ENCODE data around the gene GOLT1A.
A peak's percentile ranks its signal among the peaks of the same experiment; 100 is the strongest.

The GOLT1A gene

DNA sequence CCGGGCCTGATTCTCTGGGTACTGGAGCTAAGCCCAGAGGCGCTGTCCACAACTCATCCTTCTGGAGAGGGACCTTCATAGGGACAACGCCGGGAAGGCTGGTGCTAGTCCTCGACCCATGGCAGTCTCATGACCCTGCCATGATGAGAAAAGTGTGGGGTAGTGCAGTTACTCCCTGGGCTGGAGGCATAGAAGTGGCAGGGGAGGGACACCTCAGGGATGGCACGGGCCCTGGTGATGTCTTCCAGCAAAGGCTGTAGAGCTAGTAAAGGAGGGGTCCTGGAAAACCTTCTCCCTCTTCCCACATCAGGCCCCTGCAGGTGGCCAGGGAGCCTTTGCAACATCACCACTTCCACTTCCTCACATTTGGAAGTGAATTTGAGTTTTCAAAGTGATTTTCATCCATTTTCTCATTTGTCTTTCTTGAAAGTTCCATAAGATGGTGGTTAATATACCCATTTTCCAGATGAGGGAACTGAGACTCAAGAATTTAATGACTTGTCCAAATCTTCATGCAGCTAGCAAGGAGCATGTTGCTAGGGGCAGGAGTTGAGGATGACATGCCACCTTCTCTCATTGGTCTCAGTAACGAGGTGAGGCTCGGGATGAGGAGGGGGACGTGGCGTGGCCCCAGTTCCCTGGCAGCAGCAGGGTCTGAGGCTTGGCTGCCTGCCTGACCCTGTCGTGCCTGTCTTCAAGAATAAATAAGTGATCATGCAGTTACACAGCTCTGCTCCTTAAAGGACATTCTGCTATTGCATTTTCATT, 3.3 kb upstream of the GOLT1A start:
- DNase-seq, result no peak

DNA sequence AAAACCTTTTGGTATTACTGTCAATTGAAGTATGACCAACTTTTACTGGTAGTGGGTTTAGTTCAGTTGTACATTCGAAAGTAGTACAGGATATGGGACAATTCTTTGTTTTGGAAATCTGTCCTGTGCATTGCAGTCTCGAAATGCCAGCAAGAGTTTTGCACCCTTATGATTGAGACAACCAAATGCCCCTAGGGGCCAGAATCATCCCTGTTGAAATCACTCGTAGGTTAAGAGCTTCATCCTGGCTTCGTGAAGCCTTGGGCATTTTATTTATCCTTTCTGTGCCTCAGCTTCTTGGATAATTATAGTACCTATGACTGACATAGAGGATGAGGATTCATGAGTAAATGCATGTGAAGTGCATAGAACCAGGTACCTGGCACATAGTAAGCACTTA, 2.4 kb upstream of the GOLT1A start:
- no peak for DNase-seq

DNA sequence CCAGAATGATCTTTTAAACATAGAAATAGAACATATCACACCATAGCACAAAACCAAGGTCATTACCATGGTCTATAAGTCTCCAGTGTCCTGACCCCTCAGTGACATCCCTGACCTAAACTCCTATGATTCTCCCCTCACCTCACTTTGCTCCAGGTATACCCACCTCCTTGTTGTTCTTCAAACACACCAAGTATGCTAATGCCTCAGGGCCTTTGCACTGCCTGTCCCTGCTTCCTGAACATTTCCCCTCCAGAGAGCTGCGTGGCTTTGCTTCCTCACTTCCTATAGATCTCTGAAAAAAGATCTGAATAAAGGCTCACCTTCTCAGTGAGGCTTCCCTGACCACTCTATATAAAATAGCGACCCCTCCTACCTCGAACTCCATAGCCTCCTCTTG, 1.1 kb downstream of the GOLT1A start:
- no peak for DNase-seq

DNA sequence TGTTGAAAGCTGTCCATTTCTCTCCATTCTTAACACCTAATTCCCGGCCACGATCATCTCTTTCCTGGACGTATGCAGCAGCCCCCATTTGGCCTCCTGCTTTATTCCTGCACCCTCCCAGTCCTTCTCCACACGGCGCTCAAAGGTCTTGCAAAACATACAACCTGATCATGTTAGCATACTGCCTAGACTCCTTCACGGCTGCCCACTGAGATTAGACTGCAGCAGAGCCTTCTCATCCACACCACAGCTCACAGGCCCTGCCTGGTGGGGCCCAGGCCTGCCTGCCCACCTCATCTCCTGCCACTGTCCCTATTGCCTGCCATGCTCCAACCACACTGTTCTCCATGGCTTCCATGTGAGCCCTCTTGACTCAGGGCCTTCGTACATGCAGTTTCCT, 2.7 kb downstream of the GOLT1A start:
- no peak for DNase-seq

DNA sequence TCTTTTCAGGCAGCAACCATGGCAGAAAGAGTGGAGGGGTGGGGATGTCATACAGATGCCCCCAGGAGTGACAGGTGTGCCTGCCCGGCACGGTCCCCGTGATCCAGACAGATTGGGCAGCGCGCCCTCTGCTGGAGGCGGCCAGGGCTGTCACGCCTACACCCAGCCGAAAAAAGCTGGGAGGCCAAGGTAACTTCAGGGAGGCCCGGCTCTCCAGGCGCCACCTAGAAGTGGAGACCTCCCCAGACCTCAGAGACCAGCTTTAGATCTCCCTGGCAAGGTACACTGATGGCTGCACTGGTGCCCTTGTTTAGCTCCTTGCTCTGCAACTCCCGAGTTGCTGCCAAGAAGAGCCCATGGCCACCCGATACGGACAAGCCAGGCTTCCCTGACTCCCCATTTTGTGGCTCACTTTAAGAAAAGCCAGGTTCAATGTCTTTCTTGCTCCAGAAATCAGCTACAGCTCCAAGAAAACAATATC, 6.6 kb downstream of the GOLT1A start:
- peak; percentile 63 for DNase-seq

DNA sequence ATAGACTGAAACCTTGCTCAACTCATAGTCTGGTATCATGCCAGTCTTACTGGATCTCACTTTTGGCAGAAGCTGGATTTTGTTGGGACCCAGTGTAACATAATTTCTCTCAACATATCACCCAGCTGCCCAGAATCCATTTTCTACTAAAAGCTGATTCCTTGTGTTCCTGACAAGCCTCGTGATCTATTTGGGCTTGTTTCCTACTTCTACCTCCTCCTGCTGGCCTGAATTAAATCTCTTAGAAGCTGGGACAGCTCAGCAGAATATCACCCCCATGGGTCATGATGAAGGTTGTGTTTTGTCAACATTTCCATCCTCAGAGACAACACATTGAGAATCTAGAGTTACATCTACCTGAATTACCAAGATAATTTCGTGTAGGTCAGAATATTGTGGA, 7.7 kb downstream of the GOLT1A start:
- DNase-seq, result no peak

DNA sequence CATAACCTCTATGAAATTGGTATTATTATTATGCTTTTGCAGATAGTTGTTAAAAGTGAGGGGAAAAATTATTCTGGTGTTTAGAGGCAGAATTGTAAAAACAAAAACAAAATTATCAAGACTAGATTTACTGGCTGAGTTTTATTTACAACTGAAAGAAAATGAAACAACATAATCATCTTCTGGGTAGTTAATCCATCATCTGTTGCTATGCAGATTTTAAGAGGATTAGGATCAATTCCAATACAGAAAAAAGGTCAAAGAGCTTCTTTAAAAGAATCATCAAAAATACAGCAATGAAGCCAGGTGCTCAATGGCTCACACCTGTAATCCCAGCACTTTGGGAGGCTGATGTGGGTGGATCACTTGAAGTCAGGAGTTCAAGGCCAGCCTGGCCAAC, 8.3 kb downstream of the GOLT1A start:
- DNase-seq, result no peak

DNA sequence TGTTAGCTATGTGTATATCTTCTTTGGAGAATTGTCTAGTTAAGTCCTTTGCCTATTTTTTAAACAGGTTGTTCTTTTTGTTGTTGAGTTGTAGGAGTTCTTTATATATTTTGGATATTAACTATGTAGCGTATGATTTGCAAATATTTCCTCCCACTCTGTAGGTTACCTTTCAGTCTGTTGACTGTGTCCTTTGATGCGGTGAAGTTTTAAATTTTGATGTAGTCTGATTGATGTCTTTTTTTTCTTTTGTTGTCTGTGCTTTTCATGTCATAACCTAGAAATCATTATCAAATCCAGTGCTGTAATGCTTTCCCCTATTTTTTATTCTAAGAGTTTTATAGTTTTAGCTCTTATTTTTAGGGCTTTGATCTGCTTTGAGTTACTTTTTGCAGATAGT, 8.8 kb downstream of the GOLT1A start:
- no peak for DNase-seq

DNA sequence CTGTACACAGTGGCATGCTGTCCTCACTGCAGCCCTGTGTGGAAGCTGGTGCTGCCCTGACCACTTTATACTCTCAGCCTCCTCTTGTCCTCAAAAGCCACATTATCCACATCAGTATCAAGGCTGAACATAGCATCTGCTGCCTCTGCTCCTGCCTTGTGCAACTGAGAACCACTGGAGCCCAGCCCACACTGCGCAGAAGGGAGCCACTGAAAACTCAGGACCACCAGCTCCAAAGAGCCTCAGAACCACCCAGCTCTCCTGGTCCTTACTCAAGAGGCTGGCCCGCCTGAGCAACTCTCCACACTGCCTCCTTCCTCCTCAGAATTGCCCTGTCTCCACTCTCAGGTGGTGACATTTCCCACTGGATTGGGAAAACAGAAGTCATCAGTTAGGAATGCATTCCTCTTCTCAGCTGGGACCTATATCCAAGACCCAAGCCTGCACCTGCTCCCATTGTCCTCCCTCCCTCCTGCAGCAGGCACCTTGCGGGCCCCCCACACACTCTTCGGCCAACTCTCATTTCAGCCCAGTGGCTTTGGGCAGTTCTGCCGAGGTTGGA, 10.5 kb downstream of the GOLT1A start:
- no peak for DNase-seq

DNA sequence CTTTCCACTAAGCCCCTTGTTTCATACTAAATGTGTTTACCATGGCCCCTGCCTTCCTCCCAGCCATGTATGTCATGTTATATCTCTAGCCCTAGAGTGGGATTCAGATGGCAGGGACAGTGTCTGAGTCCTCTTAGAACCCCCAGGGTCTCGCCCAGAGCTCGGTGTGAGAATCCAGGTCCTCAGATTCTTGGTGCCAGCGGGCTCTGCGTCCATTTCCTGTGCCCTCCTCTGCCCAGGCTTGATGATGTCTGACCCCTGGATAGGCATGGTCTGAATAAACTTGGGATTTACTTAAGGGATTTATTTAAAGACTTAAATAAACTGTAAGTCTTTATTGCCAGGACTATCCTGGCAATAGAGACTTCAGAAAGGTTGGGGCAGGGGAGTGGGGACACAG, 11.3 kb downstream of the GOLT1A start:
- no peak for DNase-seq

DNA sequence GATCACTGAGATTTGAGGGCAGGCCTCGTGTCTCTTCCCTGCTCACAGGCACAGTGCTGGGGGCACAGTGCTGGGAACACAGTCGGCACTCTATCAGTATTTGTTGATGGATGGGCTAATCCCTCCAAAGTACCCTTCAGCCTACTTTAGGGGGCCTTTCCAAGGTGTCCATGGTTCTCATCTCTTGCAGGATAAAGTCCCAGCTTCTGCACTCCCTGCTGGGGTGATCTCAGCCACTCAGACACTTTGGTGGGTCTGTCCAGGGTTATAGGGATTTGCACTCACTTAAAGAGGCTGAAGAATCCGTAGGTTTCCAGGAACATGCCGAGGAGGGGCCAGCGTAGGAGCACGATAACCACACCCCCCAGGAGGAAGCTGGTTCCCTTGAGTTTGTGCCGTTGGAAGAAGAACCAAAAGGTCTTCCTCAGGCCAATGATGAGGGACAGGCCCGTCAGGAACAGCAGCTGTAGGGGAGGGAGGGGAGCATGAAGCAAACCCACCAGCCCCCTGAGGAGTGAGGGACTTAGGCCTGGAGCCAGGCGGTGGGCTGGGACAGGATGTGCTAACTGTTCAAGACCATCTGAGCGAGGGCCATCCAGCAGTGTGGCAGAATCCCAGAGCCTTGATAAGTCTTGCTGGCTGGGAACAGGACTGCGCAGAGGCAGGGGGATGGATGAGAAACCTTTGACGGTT, 12.3 kb downstream of the GOLT1A start:
- DNase-seq, result no peak

DNA sequence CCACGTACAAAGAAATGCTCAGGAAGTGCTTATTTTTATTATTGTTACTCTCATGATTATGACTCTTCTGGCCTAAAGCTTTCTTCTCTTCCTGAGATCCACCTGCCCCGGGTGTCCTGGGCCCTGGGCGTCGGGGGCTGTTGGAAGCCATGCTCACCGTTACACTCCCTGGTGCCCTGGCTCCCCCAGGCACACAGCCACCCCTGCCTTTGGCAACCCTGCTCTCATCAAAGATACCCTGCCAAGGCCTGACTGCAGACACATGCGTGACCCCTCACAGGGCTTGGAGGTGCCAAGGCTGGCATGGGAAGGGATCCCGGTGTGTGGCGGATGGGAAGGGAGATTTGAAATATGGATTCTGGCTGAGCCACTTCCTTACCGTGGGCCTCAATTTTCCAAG, 14.2 kb downstream of the GOLT1A start:
- no peak for DNase-seq

DNA sequence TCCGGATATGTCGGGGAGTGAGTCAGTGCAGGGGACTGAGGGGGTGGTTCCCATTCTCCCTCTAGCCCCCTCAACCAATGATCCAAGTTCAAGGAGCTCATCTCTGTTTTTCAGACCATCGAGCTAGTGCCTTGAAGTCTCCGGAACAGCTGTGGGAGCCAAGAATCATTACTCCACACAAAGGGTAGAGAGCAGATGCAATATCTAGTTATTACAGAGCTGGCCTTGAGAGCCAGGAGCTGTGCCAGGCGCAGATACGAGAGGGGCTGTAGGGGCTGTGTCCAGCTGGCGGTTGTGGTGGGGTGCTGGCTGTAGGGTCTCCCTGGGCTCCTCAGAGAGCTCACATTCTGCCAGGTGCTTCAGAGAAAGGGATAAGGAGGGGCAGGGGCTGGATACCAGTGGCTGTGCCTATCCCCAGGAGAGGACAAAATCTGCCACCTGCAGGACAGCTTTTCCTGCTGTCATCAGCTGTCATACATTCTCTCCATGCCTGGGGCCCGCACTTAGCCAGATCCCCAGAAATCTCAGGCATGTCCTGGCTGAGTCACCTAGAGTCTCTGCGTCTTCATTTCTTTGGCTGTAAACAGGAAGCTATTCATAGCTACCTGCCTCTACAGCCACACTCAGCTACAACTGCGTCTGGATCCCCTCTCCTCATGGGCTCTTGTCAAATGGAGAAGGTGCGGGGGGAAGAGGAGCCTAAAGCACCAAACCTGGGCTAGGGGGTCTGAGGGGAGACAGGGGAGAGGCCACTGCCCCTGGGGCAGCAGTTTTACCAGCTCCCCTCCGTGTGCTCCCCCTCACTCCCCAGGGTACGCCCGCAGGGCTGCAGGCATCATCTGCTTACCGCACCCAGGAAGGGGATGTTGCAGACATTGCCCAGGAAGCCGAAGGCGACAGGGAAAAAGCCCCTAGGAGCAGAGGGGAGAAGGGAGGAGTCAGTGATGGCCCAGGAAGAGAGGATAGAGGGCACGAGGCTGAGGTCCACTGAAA, 15.1 kb downstream of the GOLT1A start:
- no peak for DNase-seq

DNA sequence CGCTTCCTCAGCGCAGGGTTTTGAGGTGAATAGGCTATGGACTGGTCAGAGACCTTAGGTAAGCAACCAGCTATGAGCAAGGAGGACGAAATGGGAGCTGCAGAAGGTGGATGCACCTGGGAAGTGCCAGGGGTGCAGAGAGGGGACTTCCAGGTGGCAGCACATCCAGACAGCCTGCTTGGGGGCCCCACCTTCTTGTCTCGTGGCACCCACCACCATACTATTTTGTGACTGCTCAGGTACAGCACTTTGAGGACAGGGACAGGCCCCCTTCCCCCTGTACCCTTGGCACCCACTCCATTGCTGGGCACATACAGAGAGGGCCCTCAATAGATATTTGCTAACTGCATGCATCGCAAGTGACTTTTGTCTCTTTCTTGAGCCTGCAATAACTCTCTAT, 16.7 kb downstream of the GOLT1A start:
- DNase-seq, result no peak

DNA sequence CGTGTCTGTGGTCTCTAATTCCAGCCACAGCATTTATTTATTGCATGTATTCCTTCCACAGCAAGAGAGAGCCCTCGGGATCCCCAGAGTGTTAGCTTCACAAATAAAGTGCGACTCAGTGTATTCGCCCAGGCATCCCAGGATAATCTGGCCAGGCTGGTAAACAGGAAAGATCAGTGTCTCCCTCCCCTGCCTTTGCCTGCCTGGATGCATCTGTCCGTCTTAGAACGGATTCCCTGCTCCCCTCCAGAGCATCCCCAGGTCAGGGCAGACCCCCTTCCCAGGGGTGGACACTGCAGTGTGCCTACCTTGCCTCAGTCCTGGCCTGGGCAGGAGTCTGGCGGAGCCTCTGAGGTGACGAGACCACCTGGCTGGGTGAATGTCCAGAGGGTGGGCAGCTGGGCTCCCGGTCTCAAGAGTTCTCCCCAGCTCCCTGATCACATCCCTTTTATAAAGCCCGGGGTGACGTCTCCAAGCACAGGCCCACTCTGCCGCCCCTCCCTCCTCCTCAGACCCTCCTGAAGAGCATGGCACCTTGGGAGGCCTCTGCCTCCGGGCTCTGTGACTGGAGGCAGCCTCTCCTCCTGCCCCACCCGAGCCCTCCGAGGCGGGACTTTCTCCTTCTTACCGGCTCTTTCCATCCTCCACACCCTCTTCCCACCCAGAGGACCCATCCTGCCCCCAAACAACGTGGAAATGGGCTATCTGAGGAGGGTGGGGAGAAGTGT, 17.6 kb downstream of the GOLT1A start, which contains the start of gene KISS1:
TSS of gene KISS1 (minus strand) at position 424 of the 728 bp plus-strand sequence. CDS start 3,615 bp downstream, outside the sequence.
- no peak for DNase-seq

DNA sequence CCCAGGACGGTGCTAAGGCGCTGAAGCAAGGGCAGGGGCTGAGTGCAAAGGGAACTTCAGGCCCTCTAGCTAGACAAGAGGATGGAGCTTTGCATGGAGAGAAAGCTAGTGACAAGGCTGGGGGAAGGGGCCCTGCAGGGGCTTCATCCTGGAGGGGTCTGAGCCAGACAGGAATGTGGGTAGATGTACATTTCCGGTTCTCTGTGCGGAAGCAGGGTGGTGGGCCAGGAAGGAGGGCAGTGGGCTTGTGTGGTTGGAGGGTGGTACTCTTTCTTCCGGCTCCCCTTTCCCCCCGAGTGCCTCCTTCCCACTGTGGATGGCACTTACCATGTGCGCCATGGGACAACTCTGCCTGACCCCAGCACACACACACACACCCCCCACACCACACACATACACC, 19.0 kb downstream of the GOLT1A start:
- DNase-seq, result no peak

DNA sequence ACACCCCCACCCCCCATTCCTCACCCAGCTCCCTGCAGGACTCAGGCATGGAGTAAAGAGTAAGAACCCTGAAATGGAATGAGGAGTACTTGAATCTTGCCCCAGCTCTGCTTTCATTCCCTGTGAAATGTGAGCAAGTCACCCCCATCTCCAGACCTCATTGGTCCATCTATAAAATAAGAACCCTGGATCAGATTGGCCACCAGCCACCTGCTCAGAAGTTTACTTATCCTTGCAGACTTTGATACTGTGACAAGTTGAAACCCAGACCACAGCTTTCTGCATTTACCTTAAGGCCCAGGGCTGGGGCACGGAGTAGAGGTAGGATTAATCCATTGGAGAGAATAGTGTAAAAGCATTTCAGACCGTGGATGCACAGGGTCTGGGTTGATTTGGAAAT, 19.7 kb downstream of the GOLT1A start:
- DNase-seq, result no peak

DNA sequence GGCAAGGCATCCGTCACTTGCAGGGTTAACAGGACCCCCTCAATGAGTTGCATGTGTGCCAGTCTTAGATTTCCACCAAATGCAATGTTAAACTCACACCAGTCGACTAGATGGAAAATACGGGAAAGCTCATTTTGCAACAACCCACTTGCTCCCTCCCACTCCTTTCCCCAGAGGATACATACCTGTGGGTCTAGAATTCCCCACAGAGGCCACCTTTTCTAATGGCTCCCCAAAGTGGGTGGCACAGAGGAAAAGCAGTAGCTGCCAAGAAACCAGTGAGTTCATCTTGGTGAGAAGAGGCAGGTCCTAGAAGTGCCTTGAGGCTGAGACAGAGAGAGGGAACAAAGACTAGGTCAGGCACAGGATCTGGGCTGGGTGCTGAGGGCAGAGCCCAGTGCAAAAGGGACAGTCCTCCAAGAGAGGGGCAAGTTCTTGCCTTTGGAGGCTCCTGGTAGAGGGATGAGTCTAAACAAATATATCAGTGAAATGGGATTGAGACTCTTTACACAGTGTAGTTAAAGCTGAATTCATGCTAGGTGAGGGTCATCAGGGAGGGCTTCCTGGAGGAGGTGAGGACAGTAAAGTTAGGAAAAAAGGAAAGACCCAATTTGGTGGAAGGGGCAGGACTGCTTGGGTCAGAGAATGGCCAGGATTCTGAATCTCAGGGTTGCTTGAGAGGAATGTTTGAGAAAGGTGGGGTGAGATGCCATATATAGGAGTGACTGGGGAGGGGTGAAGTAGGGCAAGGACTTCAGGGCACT, 21.0 kb downstream of the GOLT1A start:
- DNase-seq, result no peak

DNA sequence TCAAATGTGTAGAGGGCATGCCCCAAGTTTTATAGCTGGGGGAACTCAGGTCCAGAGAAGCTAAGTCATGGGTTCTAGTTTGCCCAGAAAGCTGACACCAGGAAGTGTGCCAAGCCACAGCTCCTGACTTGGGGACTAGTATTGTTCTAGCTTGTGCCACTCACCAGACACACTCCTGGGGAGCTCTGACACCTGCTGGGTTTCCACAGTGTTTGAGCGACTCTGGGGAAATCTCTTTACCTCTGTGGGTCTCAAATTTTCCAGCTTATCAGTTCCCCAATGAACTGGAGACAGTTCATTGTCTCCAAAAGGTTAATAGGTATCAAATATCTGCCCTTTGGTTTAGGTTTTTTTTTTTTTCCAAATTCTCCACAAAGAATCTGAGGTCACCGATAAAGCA, 21.7 kb downstream of the GOLT1A start:
- no peak for DNase-seq

DNA sequence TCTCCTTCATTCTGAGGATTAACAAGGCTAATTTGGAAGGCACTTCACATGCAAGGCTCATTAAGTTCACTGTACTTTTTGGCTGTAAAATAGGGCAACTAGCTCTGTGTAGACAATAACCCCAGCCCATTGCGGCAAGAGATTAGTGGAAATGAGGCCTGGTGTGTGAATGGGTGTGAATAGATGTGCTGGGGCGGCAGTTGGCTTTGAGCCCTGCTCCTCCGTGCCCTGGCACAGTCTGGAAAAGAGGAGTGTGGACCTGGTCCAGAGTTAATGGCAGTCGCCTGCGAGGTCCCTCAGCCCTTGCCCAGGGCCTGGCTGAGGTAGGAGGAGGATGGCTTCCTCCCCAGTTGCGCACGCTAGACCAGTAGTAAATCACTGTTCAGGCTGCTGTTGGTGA, 22.3 kb downstream of the GOLT1A start:
- no peak for DNase-seq
